ENCODE results near the gene SERPINB11.

DNA sequence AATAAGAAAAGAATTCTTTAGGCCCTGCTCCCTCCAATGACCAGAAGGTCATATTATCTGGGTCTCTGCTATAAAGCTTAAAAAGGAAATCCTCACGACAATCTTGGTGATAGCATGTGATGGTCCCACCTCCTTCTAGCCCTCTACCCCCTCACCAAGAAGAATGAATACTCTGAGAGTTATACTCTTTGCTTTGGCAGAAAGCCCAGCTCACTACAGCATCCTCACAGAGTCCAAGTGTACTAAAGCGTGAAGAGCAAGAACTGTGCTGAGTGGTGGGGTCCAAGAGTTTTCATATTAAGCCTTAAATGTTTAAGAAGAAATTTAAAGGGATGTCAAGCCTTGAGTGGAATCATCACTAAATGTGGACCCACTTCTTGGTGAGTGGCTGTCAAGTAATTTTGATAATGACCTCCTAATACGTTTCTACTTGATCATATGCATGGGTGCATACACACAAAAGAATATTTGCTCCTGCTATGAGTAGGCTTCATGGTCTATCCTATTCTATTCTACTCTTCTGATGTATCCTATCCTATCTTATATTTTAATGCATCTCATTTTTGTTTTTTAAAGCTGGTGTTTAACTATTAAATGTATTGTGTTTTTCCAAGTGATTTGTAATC, 56.0 kb downstream of the SERPINB11 start:
- TF ChIP-seq, protein P1, sequence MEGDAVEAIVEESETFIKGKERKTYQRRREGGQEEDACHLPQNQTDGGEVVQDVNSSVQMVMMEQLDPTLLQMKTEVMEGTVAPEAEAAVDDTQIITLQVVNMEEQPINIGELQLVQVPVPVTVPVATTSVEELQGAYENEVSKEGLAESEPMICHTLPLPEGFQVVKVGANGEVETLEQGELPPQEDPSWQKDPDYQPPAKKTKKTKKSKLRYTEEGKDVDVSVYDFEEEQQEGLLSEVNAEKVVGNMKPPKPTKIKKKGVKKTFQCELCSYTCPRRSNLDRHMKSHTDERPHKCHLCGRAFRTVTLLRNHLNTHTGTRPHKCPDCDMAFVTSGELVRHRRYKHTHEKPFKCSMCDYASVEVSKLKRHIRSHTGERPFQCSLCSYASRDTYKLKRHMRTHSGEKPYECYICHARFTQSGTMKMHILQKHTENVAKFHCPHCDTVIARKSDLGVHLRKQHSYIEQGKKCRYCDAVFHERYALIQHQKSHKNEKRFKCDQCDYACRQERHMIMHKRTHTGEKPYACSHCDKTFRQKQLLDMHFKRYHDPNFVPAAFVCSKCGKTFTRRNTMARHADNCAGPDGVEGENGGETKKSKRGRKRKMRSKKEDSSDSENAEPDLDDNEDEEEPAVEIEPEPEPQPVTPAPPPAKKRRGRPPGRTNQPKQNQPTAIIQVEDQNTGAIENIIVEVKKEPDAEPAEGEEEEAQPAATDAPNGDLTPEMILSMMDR (IDR thresholded peaks at IDR 0.05; ENCODE audit: low read depth, low read length), result no peak
- TF ChIP-seq POLR2A (IDR thresholded peaks at IDR 0.05; ENCODE audit: extremely low read depth, insufficient read length), result no peak
- TF ChIP-seq, protein P2, sequence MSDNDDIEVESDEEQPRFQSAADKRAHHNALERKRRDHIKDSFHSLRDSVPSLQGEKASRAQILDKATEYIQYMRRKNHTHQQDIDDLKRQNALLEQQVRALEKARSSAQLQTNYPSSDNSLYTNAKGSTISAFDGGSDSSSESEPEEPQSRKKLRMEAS (IDR thresholded peaks at IDR 0.05; ENCODE audit: low read depth, low read length), result no peak
- TF ChIP-seq MYC (IDR thresholded peaks at IDR 0.05; ENCODE audit: low read depth, low read length), result no peak

All from NB4 (cell line).